ENCODE measurements around the gene TRIM8. TPM values are rescaled to one million over a fixed set of nuclear protein-coding genes. Genes with fewer than 3 reads are reported as not detected.

Gene TRIM8
- total and polyA plus RNA-seq, 2 donors (not counting 1 experiment from before 2014, with no cell fraction given) = 44.9 to 74.4 TPM

GRCh38 chr10:102624751-102625645 is 19.3 kb upstream of the TRIM8 start:
- Histone ChIP-seq H3K4me2 (replicated peaks; ENCODE audit: low read depth, low read length, poor library complexity, severe bottlenecking) (no peak overlapping the region), H4K20me1 (ENCODE audit: control insufficient read depth, insufficient read depth, low read length, poor library complexity, severe bottlenecking) (no peaks in the 10 kb centered on the region), H3K27ac (ENCODE audit: low read length in 2 of 2) (no peak overlapping the region), H3K9ac (ENCODE audit: low read length) (no peak overlapping the region), H2AFZ (ENCODE audit: insufficient read depth, low read depth, low read length, poor library complexity, severe bottlenecking) (no peak overlapping the region), H3K9me3 (ENCODE audit: control extremely low read depth in 1 of 3, control insufficient read depth in 2 of 3, insufficient read depth in 1 of 3, low read length in 2 of 3) (no peaks in the 10 kb centered on the region), H3K4me3 (ENCODE audit: control extremely low read depth in 1 of 5, extremely low read depth in 1 of 5, insufficient read depth in 1 of 5, low read depth in 2 of 5, low read length in 4 of 5) (no peak overlapping the region), H3K4me1 (ENCODE audit: control insufficient read depth in 2 of 2, insufficient read depth in 2 of 2, low read length in 2 of 2) (peaks cover 0 to 4% of the 10 kb centered on the region in 2 donors), H3K79me2 (ENCODE audit: control insufficient read depth, insufficient read depth, low read length) (no peaks in the 10 kb centered on the region), H3K36me3 (replicated peaks in 1 of 2; ENCODE audit: control extremely low read depth in 1 of 2, control insufficient read depth in 1 of 2, extremely low read depth in 1 of 2, insufficient read depth in 2 of 2, low read length in 1 of 2) (peaks cover 0 to 9% of the 10 kb centered on the region in 2 experiments), H3K27me3 (replicated peaks in 1 of 4; ENCODE audit: control extremely low read depth in 1 of 4, control insufficient read depth in 3 of 4, insufficient read depth in 4 of 4, low read length in 3 of 4) (no peaks in the 10 kb centered on the region)
- ChIA-PET POLR2A (no interaction called here), CTCF (no interaction called here)
- Mint-ChIP-seq H3K27me3 (no peaks in the 10 kb centered on the region), H3K4me3 (no peak overlapping the region), H3K27ac (peak overlapping the region; percentile 28), H3K4me1 (peaks cover 15% of the 10 kb centered on the region), H3K9me3 (ENCODE audit: insufficient read depth) (no peaks in the 10 kb centered on the region)
- TF ChIP-seq EZH2 (IDR thresholded peaks at IDR 0.05; ENCODE audit: borderline replicate concordance, insufficient read depth, low read depth, low read length, poor library complexity, severe bottlenecking) = no peak
- TF ChIP-seq, protein P1, sequence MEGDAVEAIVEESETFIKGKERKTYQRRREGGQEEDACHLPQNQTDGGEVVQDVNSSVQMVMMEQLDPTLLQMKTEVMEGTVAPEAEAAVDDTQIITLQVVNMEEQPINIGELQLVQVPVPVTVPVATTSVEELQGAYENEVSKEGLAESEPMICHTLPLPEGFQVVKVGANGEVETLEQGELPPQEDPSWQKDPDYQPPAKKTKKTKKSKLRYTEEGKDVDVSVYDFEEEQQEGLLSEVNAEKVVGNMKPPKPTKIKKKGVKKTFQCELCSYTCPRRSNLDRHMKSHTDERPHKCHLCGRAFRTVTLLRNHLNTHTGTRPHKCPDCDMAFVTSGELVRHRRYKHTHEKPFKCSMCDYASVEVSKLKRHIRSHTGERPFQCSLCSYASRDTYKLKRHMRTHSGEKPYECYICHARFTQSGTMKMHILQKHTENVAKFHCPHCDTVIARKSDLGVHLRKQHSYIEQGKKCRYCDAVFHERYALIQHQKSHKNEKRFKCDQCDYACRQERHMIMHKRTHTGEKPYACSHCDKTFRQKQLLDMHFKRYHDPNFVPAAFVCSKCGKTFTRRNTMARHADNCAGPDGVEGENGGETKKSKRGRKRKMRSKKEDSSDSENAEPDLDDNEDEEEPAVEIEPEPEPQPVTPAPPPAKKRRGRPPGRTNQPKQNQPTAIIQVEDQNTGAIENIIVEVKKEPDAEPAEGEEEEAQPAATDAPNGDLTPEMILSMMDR (IDR thresholded peaks at IDR 0.05) = no peak
- no peak for DNase-seq
- intact Hi-C loops (cut with micrococcal nuclease) = no loop called here
- 95% methylated on average over 11 of the region's 12 CpGs for WGBS (ENCODE audit: insufficient coverage)
- ATAC-seq (ENCODE audit: low read depth) = no peak

- no peak for TF ChIP-seq EZH2 (IDR thresholded peaks at IDR 0.05; ENCODE audit: borderline replicate concordance, insufficient read depth, low read depth, low read length, poor library complexity, severe bottlenecking)
- TF ChIP-seq, protein P1 (IDR thresholded peaks at IDR 0.05) = no peak
- ATAC-seq (ENCODE audit: low read depth) (no peak), DNase-seq (no peak)
- POLR2A ChIA-PET = no interaction called here
- intact Hi-C loops (cut with micrococcal nuclease) = no loop called here
- H3K4me3 ChIP-seq (ENCODE audit: control extremely low read depth in 1 of 5, extremely low read depth in 1 of 5, insufficient read depth in 1 of 5, low read depth in 2 of 5, low read length in 4 of 5) = no peak overlapping the region
- H3K27ac Mint-ChIP-seq = no peak overlapping the region
- CTCF ChIA-PET = no interaction called here
- H3K4me1 ChIP-seq (ENCODE audit: control insufficient read depth in 2 of 2, insufficient read depth in 2 of 2, low read length in 2 of 2) = peaks cover 0 to 4% of the 10 kb centered on the region in 2 donors
- H3K27ac ChIP-seq (ENCODE audit: low read length in 2 of 2) = no peak overlapping the region
- H3K27me3 ChIP-seq (replicated peaks in 1 of 4; ENCODE audit: control extremely low read depth in 1 of 4, control insufficient read depth in 3 of 4, insufficient read depth in 4 of 4, low read length in 3 of 4) = no peaks in the 10 kb centered on the region
- no peaks in the 10 kb centered on the region for H4K20me1 ChIP-seq (ENCODE audit: control insufficient read depth, insufficient read depth, low read length, poor library complexity, severe bottlenecking)
- H3K4me3 Mint-ChIP-seq = no peak overlapping the region
- peaks cover 0 to 9% of the 10 kb centered on the region in 2 experiments for H3K36me3 ChIP-seq (replicated peaks in 1 of 2; ENCODE audit: control extremely low read depth in 1 of 2, control insufficient read depth in 1 of 2, extremely low read depth in 1 of 2, insufficient read depth in 2 of 2, low read length in 1 of 2)
- no peak overlapping the region for H3K9ac ChIP-seq (ENCODE audit: low read length)
- no peaks in the 10 kb centered on the region for H3K9me3 Mint-ChIP-seq (ENCODE audit: insufficient read depth)
- H3K27me3 Mint-ChIP-seq = no peaks in the 10 kb centered on the region
- no peaks in the 10 kb centered on the region for H3K9me3 ChIP-seq (ENCODE audit: control extremely low read depth in 1 of 3, control insufficient read depth in 2 of 3, insufficient read depth in 1 of 3, low read length in 2 of 3)
- H3K4me1 Mint-ChIP-seq = peaks cover 15% of the 10 kb centered on the region
- 80% methylated on average over 9 of the region's 10 CpGs for WGBS (ENCODE audit: insufficient coverage)
- no peak overlapping the region for H2AFZ ChIP-seq (ENCODE audit: insufficient read depth, low read depth, low read length, poor library complexity, severe bottlenecking)
- no peaks in the 10 kb centered on the region for H3K79me2 ChIP-seq (ENCODE audit: control insufficient read depth, insufficient read depth, low read length)
- H3K4me2 ChIP-seq (replicated peaks; ENCODE audit: low read depth, low read length, poor library complexity, severe bottlenecking) = no peak overlapping the region
These were observed 18.1 kb upstream of the TRIM8 start for GRCh38 chr10:102626026-102626685.
